ENCODE data around the gene CLASP1.

DNA sequence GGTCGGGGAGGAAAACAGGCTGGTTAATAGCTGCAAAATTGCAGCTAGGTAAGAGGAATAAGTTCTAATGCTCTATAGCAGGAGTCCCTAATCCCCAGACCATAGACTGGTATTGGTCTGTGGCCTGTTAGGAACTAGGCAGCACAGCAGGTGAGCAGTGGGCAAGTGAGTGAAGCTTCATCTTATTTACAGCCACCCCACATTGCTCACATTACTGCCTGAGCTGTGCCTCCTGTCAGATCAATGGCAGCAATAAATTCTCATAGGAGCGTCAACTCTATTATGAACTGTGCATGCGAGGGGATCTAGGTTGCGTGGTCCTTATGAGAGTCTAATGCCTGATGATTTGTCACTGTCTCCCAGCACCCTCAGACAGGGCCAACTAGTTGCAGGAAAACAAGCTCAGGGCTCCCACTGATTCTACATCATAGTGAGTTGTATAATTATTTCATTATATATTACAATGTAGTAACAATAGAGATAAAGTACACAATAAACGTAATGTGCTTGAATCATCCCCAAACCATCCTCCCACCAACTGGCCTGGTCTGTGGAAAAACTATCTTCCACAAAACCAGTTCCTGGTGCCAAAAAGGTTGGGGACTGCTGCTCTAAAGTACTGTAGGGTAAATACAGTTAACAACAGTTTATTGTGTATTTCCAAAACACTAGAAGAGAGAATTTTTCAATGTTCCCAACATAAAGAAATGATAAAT, 272.6 kb downstream of the CLASP1 start:
- no peak for TF ChIP-seq CTCF (IDR thresholded peaks at IDR 0.05; ENCODE audit: insufficient read depth, low read length)
- TF ChIP-seq GABPA (IDR thresholded peaks at IDR 0.05; ENCODE audit: low read depth) = no peak

Measured in HL-60 (cell line).